Lower leg skin (tissue), 3 donors: Measurements from ENCODE around the gene POU2AF2.

Source experiments
- CTCF ChIP-seq, 3 donors: fragments of 450-650 bp; IDR thresholded peaks; one replicate each; pipeline ENCODE4 v1.5.1; 2016; ENCODE audit warnings: antibody characterized with exemption in 3 of 3, mild to moderate bottlenecking in 3 of 3, moderate library complexity in 2 of 3
- POLR2A ChIP-seq, 2 donors: fragments of 450-650 bp; IDR thresholded peaks; one replicate each; pipeline ENCODE4 v1.6.1; 2016 to 2017; ENCODE audit warnings: antibody characterized with exemption in 2 of 2, mild to moderate bottlenecking in 1 of 2, moderate library complexity in 1 of 2

- no peak for TF ChIP-seq POLR2A (IDR thresholded peaks at IDR 0.05)
- no peak for TF ChIP-seq CTCF (IDR thresholded peaks at IDR 0.05)
Measured at GRCh38 chr11:111291764-111292163, 46.2 kb downstream of the POU2AF2 start.
